H1 (cell line): ENCODE data around the gene GATC. TPM values are rescaled to one million over a fixed set of nuclear protein-coding genes. Genes with fewer than 3 reads are reported as not detected.

Source experiments
- CHD7 ChIP-seq: fragments of 300-600 bp; sonication (generic); IDR thresholded peaks from 2 replicates; pipeline ENCODE4 v1.7.1; 2012; ENCODE audit warnings: low read length, moderate library complexity, mild to moderate bottlenecking, inconsistent platforms; ENCODE audit not compliant: insufficient replicate concordance
- MAX ChIP-seq: IDR thresholded peaks from 2 replicates; pipeline ENCODE4 v1.6.1; 2012; ENCODE audit warnings: inconsistent platforms
- polyA plus RNA-seq, 7 experiments: library from polyadenylated mRNA; depleted of rRNA in 3 of 7; stranded (reverse) in 5 of 7; unstranded in 2 of 7; fragments of >200 nt in 5 of 7; fragments of 200-250 nt in 2 of 7; gene quantifications; 1 replicate in 5 of 7; 2 replicates in 1 of 7; 4 replicates in 1 of 7; pipeline versions ENCODE4 v1.2.1 to v1.2.3, GENCODE V29; 2011 to 2013; ENCODE audit warnings: missing spikeins in 2 of 7, mixed read lengths in 2 of 7
- total RNA-seq: library from RNA; stranded (reverse); fragmentation: NEBNext Ultra II Directional; extraction: Animal tissue kit (Norgen Biotek cat#: 25700); gene quantifications from 2 replicates; pipeline ENCODE4 v1.2.1, GENCODE V29; 2021

The GATC gene
- total and polyA plus RNA-seq, 2 of the 8 experiments (the other 6 are each of a cell fraction or from before 2014, with no cell fraction given): 13.2 to 30.4 TPM

- TF ChIP-seq CHD7: no peak
- TF ChIP-seq MAX: no peak
Observed at GRCh38 chr12:120489018-120489417, 42.8 kb downstream of the GATC start (continued).
